Measurements from ENCODE around the gene STH.

STH gene

GRCh38 chr17:46028981-46029565 lies 30.0 kb downstream of the STH start:
- DNase-seq = no peak

- no peak for DNase-seq
Measured at GRCh38 chr17:46029627-46030026, 30.6 kb downstream of the STH start.

- no peak for DNase-seq
Measured at GRCh38 chr17:46030752-46031151, 31.7 kb downstream of the STH start.

- DNase-seq = no peak
Measured at GRCh38 chr17:46031440-46031839, 32.4 kb downstream of the STH start.

- no peak for DNase-seq
Measured at GRCh38 chr17:46031920-46032319, 32.9 kb downstream of the STH start.

GRCh38 chr17:46032909-46033308 lies 33.9 kb downstream of the STH start:
- DNase-seq = no peak

GRCh38 chr17:46033392-46033791 lies 34.3 kb downstream of the STH start:
- no peak for DNase-seq

GRCh38 chr17:46035112-46035818 lies 36.2 kb downstream of the STH start:
- DNase-seq = no peak

GRCh38 chr17:46036491-46036890 lies 37.4 kb downstream of the STH start:
- DNase-seq = no peak

- no peak for DNase-seq
Measured at GRCh38 chr17:46037722-46038255, 38.7 kb downstream of the STH start.

- DNase-seq = no peak
Measured at GRCh38 chr17:46038414-46038813, 39.4 kb downstream of the STH start.

- no peak for DNase-seq
Measured at GRCh38 chr17:46038937-46039336, 39.9 kb downstream of the STH start.

- no peak for DNase-seq
Measured at GRCh38 chr17:46039592-46040186, 40.6 kb downstream of the STH start.

GRCh38 chr17:46042246-46042645 lies 43.2 kb downstream of the STH start:
- no peak for DNase-seq

- DNase-seq = no peak
Measured at GRCh38 chr17:46042925-46043324, 43.9 kb downstream of the STH start.

GRCh38 chr17:46043606-46044005 lies 44.6 kb downstream of the STH start:
- no peak for DNase-seq

- no peak for DNase-seq
Measured at GRCh38 chr17:46044286-46044928, 45.4 kb downstream of the STH start.

- no peak for DNase-seq
Measured at GRCh38 chr17:46044989-46045388, 45.9 kb downstream of the STH start.

- DNase-seq = no peak
Measured at GRCh38 chr17:46045639-46046038, 46.6 kb downstream of the STH start.

- no peak for DNase-seq
Measured at GRCh38 chr17:46046957-46047356, 47.9 kb downstream of the STH start.

GRCh38 chr17:46047398-46047797 lies 48.3 kb downstream of the STH start:
- no peak for DNase-seq

- DNase-seq = no peak
Measured at GRCh38 chr17:46047856-46048255, 48.8 kb downstream of the STH start.

Data from SIG-M5 (cell line).